ENCODE results near the gene ZKSCAN4. TPM values are rescaled to one million over a fixed set of nuclear protein-coding genes. Genes with fewer than 3 reads are reported as not detected.

ZKSCAN4 gene
- total and polyA plus RNA-seq, 2 of the 8 experiments (the other 6 are each of a cell fraction or from before 2014, with no cell fraction given), result 2.2 to 6.6 TPM

DNA sequence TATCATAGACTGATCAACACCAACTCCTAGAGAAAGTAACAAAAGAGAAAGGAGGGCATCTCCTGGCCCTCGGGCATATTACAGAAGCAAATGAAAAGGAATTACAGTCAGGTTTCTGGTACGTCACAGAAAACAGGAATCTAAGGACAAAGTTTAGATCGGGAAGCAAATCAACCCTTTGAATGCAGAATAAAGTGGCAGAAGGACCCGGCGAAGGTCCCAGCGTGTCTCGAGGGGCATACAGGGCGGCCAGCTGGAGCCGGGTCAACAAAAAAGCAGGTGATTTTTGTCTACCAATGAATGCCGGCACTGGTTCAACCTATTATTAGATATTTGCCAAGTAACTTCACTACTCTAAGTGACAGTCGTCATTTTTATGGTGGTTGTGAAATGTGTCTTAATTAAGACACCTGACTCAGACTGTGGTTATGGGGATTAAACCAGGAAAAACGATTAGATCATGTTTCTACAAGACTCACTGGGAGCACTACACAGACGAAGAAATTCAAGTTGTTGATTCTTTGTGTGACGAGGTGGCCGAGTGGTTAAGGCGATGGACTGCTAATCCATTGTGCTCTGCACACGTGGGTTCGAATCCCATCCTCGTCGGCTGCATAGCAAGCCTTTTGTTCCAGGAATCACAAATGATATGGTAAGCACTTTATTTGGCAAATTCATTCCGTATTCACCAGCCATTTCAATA is 39.4 kb downstream of the ZKSCAN4 start (continued):
- no peak for TF ChIP-seq TCF12 (IDR thresholded peaks at IDR 0.05; ENCODE audit: low read depth, low read length)
- no peak for TF ChIP-seq POLR2A (IDR thresholded peaks at IDR 0.05; ENCODE audit: control extremely low read depth in 1 of 2, low read depth in 2 of 2, low read length in 2 of 2)
- TF ChIP-seq USF2 (IDR thresholded peaks at IDR 0.05; ENCODE audit: low read length), result no peak
- TF ChIP-seq, protein P1, sequence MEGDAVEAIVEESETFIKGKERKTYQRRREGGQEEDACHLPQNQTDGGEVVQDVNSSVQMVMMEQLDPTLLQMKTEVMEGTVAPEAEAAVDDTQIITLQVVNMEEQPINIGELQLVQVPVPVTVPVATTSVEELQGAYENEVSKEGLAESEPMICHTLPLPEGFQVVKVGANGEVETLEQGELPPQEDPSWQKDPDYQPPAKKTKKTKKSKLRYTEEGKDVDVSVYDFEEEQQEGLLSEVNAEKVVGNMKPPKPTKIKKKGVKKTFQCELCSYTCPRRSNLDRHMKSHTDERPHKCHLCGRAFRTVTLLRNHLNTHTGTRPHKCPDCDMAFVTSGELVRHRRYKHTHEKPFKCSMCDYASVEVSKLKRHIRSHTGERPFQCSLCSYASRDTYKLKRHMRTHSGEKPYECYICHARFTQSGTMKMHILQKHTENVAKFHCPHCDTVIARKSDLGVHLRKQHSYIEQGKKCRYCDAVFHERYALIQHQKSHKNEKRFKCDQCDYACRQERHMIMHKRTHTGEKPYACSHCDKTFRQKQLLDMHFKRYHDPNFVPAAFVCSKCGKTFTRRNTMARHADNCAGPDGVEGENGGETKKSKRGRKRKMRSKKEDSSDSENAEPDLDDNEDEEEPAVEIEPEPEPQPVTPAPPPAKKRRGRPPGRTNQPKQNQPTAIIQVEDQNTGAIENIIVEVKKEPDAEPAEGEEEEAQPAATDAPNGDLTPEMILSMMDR (IDR thresholded peaks at IDR 0.05; ENCODE audit: control extremely low read depth in 1 of 3, insufficient read depth in 1 of 3, low read depth in 1 of 3, low read length in 3 of 3), result no peak
- no peak for TF ChIP-seq CEBPB (IDR thresholded peaks at IDR 0.05; ENCODE audit: low read depth, low read length)
- TF ChIP-seq TEAD4 (IDR thresholded peaks at IDR 0.05; ENCODE audit: low read depth, low read length), result peak; percentile 66
- TF ChIP-seq RNF2 (IDR thresholded peaks at IDR 0.05; ENCODE audit: borderline replicate concordance, low read depth, low read length, missing control alignments, poor library complexity, severe bottlenecking), result no peak
- no peak for TF ChIP-seq KDM5A (IDR thresholded peaks at IDR 0.05; ENCODE audit: low read length)
- 0 out of 4 replicates have a peak, but pooled peaks have one; percentile 43 to 49 for TF ChIP-seq SIN3A (conservative IDR thresholded peaks at IDR 0.05 in 1 of 2, IDR thresholded peaks at IDR 0.05 in 1 of 2; ENCODE audit: low read depth in 1 of 2, low read length in 2 of 2)
- TF ChIP-seq SP2 (IDR thresholded peaks at IDR 0.05; ENCODE audit: low read length), result no peak
- no peak for TF ChIP-seq SIX5 (IDR thresholded peaks at IDR 0.05; ENCODE audit: low read depth, low read length)
- no peak for TF ChIP-seq SUZ12 (IDR thresholded peaks at IDR 0.05; ENCODE audit: low read length)
- TF ChIP-seq HDAC2 (IDR thresholded peaks at IDR 0.05; ENCODE audit: borderline replicate concordance in 1 of 2, low read depth in 2 of 2, low read length in 2 of 2), result peak in 1 of 2 experiments; percentile 48; a peak in 1 of 4 replicates
- no peak for TF ChIP-seq KDM4A (IDR thresholded peaks at IDR 0.05; ENCODE audit: low read depth, low read length, severe bottlenecking)
- TF ChIP-seq CHD2 (IDR thresholded peaks at IDR 0.05; ENCODE audit: low read length), result no peak
- TF ChIP-seq JUND (IDR thresholded peaks at IDR 0.05; ENCODE audit: low read length), result 0 out of 2 replicates have a peak, but pooled peaks have one; percentile 28
- no peak; the same call in 1 of the 2 replicates for TF ChIP-seq RBBP5 (IDR thresholded peaks at IDR 0.05; ENCODE audit: borderline replicate concordance, low read depth, low read length)
- TF ChIP-seq, protein P2, sequence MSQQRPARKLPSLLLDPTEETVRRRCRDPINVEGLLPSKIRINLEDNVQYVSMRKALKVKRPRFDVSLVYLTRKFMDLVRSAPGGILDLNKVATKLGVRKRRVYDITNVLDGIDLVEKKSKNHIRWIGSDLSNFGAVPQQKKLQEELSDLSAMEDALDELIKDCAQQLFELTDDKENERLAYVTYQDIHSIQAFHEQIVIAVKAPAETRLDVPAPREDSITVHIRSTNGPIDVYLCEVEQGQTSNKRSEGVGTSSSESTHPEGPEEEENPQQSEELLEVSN (IDR thresholded peaks at IDR 0.05), result no peak
